Hippocampal formation (tissue), 2 donors: Measurements from ENCODE around the gene POLG.

ENCODE experiments used
- DNase-seq, 2 donors: peaks; one replicate each; lab custom pipeline; 2025; lab: John Stamatoyannopoulos, UW

The POLG gene

DNA sequence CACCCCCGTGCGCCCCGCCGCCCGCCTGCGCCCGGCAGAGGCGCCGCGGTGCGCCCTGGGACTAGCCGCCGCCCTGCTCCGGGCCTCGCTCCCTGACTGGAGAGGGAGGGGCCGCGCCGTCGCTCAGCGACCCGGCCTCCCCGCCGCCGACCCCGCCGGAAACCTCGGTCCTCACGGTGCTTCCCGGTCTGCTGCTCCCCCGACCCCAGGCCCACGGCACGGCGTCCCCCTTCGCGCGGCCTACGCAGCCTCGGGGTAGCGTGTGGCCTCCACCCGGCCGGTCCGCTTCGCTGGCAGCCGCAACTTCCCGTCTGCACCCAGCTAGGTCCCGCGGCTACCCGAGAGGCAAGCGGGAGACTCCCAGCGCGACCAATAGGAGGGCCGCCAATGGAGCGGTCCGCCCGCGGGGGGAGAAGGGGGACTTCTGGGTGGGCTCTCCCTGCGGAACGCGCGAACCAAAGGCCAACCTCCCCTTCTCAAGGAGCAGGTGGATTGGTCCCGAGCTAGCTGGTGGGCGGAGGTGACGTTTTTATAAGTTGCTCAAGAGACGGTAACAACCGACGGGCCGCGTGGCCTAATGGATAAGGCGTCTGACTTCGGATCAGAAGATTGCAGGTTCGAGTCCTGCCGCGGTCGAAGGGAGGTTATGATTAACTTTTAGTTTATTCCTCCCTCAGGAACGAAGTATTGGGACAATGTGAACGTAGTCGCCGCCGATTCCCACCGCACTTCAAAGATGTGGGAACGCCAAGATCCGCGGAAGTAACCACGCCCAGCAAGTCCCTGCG is at the start of gene POLG:
Gene POLG (minus strand): TSS at position 315 of the 788 bp plus-strand sequence. CDS start 1,070 bp downstream, outside the sequence.
- peak; percentile 98 to 99 for DNase-seq

DNA sequence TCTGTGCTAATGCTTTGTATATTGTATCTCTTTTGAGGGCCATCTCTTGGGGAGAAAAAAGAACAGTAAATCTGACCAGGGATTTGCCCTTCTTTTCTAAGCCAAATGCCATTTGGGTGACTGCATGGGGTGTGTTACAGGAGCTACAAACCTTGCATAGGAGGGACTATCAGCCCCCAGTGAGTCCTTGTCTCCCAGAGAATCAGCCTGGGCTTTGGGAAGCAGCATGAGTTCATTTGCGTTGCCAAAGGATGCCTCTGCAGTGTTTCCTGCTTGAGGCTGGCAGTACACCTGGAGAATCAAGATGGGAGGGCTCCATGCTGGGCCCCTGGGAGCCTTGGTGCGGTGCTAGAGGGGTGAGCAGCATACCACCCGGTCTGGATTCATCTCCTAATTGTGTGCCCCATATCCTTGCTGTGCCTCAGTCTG is 49.6 kb upstream of the POLG start:
- no peak for DNase-seq

DNA sequence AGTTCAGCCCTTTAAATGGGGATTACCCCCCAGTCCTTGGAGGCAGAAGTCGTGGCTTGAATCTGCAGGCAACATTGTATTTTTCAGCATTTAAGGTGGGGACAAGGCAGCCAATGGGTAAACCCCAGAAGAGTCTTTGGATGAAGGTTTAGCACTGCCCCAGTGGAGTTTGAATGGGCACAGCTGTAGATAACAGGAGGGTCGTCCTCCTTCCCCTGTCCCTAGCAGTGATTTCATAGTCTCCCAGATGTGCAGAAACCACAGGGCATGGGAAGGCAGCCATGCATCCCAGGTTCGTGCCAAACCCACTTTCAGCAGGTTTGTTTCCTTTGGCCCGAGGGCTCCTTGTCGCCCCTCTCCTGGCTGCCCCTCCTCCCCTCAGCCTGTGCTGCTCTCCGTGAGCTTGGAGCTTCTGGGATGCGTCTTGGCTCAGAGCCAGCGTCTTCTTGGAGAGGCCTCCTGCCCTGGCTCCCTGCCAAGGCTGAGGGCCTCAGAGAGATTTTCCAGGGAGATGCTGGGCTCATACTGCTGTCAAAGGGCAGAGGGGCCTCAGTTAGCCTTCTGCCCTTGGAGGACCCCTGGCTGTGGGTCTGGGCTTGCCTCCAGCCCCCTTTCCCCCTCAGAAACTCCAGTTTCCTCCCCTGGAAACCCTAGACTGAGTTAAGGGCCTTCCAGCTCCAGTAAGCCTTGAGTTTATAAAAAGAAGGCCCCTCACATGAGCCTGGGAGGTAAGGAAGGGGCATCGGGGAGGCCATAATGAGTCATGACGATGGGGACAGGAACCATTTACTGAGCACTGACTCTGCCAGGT is 48.9 kb upstream of the POLG start:
- DNase-seq: peak in 1 of 2 donors; percentile 53

DNA sequence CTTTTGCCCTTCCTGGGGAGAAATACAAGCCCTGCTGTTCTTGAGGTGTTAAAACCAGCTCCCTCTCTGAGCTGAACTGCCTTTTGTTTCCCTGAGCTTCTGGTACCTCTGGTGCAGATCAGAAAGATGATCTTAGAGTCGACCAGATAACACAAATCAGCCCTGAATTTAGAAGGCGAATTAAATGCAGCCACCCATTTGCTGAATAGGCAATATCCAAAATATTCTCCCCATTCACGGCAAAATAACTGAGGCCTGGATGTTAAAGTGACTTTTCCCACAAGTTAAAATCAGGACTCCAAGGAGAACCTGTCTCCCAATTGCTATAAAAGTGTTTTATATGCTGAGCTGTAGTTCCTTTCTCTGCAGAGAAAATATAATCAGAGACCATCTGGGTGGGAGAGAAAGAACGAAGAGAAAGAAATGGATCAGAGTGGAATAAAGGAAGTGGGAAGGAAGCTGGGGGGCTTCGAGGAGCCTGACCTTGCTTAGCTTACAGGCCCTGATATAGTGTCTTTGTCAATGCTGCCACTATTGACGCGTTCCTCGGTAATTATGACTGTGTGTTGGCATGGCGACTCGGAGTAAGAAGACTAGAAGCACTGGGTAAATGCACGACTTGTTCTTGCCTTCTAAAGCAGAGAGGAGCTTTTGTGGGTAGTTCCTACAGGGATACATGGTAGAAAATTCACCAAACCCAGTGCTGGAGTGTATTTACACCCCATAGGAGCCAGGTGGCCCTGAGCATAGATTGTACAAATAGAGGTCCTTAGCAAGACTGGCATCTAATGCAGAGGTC is 47.5 kb upstream of the POLG start:
- no peak for DNase-seq

DNA sequence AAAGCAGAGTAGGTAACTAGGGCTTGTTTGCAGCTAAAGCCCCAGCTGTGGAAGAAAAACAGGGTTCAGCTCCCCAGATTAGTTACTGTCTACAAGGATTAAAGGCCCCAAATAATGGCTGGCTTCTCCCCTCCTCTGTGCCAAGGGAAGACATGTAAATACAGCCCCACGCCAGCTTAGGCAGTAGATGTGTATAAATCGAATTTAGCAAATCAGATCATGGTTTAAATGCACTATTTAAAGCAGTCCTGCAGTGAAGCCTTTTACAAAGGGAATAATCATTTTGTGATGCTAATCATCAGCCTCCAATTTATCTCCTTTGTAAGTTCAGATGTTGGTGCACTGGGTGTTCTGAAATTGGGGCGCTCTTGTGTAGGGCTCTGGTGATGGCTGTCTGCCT is 46.7 kb upstream of the POLG start:
- DNase-seq: no peak

DNA sequence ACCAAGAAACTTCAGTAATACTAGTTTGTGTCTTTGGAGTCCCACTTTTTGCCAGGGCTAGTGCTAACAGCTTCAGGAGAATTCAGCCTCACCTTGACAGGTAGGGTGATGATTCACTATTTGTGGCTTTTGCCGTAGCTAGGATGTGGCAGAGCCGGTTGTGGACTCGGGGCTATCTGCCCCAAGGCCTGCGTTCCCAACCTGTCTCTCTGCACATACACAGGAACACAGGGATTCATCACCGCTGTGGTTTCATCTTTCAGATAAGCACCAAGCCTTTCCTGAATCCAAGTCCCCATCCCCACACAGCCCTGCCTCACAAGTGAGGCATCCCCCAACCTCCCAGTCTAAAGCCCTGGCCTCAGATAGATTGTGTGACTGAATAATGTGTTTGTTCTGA is 45.2 kb upstream of the POLG start:
- no peak for DNase-seq

DNA sequence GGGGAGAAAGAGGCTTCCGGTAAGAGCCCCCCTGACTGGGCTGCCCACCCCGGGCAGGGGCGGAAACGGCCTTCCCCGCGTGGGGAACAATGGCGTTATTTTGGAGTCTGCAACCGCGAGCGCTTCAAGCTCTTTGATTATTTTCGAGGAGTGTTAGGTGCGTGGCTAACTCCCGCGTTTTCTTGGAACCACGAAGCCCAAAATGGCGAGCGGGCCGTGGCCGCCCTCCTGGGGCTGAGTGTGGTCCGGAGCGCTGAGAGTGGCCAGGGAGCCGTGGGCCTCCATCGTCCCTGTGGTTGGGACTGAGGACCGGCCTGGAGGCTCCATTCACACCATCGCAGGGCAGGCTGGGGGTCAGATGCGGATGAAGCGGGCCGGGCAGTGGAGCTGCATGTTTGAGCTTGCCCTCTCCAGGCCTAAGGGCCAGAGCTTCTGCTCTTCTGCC is 44.6 kb upstream of the POLG start:
- DNase-seq: no peak

DNA sequence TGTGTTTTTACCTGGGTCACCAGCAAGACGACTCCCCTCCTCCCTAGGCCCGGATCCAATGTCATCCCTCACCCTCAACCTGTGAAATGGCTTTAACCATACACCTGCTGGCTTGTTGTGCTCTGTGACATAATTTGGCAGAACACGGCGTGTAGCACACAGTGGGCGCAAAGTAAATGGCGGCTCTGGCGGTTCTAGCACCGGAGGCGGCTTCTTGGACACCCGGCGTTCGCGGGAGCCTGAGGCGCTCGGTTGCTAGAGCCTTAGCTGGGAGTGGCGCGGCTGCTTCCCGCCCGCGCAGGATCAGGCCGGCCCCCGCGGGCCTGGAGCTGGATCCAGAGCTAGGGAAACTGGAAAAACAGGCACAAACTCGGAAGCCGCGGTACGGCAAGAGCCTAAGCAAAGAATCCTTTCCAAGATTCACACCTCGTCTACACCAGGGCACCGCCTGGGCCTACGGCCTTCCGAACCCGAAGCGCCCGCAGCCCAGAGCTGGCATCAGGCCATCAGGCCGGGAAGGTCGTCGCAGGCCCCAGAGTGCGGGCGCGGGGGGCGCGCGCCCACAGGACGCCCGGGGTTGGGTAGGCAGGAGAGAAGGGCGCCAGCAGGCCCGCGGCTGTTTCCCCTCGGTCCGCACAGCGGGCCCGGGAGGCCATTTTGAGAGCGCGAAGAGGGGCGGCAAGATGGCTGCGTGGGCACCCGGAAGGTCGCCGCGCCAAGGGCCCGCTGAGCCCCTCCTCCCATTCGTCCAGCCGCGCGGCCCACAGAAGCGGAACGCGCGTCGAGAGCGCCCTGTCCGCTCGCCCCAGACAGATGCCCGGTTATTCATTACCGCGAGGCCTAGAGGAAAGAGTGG is 43.9 kb upstream of the POLG start:
- no peak for DNase-seq

DNA sequence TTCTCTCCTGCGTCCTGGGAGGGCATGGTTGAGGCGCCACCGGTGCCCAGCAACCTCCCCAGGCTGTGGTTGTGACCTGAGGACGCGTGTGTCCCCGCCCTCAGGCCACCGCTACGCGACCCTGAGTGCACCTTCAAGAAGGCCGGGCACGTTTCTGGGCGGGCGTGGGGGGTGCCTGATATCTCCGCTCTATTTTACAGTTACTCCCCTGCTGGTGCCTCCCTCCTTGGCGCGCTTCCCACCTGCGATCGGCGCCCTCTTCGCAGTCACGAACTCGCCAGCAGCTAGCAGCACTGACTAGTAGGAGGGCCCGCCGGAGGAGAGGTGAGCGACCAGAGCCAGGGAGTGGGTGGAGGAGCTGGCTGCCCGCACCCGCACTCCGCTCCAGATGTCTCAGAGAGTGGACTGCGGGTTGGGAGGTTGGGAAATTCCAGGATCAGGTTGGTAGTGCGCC is 43.2 kb upstream of the POLG start:
- peak in 1 of 2 donors; percentile 30 for DNase-seq

DNA sequence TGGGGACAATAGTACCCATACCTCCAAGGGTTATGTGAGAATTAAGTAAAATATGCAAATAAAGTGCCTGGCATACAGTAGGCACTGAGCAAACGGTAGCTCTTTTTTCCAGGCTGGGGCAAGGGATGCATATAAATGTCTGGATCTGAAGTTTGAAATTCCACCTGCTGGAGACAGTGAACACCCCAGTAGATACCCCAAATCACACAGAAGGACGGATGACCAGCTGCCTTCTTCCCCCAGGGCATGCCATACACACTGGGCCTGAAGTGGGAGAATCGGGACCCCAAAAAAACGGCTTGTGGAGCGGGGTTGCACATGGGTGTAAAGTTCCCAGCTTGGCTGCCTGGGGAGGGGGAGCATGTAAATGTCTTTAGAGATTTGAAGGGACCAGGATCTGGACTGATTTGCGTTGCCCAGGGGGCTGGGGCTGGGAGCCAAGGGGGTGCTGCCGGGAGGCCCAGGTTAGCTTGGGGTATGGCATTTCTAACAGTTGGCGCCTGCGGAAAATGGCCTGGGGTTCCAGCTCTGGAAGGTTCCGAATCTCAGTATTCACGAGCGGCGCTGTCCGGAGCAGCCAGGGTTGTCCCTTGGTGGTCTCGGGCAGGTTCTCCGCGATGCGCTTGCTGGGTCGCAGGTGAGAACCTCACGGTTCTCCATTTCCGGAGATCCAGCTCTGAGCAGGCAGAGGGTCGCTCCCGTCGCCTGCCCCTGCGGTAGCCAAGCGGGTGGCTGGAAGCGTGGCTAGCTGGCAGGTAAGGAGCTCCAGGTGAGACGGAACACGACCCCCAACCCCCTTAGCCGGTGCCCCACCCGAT is 42.6 kb upstream of the POLG start:
- no peak for DNase-seq

DNA sequence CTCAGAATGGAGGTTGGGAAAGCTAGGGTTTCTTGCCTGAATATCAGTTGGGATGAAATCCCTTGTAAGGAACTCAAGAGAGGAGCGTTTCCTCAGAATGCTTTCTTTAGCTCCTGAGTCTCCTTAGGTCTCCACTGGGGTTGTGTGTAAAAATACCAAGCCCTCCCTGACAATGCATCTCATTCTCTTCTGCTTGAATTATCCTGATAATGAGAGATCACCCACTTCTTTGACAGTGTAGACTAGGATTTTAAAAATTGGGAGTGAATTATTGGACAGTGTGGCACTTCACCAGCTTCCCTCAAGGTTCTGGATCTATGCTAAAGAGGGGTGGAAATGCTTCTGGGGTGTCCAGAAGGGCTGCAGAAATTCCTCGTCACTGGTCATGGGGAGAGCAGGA is 41.8 kb upstream of the POLG start:
- DNase-seq: no peak

DNA sequence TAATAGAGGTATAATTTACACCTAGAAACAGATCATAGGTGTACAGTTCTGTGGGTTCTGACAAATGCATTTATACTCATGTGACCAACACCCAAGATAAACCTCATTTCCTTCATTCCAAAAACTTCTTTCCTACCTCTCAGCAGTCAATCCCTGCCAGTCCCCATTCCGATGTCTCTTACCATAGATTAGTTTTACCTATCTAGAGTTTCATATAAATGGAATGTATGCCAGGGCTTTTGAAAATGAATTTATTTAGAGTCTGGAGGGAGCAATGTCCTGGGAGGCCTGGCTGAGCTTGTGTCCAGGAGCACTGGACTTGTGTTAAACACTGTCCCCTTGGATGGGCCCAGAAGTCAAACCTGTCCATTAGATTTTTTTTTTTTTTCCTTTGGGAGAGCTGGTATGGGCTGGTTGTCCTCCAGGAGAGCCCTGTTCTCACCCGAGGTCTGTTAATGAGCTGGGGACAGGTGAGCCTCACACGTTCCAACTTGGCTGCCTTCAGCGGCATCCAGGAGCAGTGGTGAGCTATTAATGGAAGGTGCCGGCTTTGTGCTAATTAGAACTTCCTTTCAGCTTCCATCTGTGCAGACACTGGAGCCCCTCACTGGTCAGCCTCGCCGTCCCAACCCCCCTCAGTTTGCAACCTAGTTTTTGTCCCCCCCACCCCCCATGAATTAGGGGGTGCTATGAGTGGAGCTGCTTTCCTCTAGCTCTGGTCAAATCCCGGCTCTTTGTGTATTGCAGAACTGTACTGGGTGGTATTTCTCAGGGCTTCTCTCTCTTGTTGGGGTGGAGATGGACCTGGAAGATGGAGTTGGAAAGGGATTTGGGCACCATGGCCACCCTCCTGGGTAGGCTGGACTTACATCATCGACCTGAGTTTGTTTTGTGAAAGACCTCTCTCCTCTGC is 40.7 kb upstream of the POLG start:
- no peak for DNase-seq

DNA sequence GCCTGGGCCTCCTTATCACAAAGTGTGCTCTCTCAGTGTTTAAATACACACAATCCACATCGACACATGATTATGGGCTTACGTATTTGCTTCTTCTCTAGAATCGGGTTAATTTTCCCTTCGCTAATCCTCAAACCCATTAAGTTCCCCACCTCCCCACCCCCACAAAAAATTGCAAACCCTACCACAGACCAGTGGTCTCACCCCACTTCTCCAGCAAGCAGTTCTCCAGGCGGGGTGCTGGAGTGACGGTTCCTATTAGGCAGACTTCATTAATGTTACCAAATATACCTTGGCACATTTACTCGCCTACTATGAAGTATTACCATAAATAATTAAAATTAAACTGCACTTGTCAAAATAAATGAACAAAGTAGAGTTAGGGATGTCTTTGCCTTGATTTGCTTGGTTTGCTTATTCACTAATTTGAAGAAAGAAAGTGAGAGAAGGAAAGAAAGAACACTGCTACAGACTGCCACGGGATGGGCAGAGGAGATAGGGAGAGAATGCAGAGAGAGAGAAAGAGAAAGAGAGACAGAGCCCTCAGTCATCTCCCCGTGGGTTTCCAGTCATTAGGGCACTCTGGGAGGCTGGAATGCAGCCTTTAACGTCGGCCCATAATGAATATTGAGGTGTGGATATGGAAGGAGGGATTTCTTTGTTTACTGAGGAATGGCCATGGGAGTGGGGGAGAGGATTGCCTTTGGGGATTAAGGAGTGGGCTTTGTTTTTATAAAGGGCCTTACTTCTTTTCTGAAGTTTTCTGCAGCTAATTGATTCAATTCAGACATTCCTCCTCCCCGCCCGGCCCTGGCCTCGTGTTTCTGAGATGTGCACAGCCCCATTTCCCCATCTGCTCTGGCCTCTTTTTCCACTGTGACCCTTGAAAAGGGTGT is 39.7 kb upstream of the POLG start:
- DNase-seq: no peak

DNA sequence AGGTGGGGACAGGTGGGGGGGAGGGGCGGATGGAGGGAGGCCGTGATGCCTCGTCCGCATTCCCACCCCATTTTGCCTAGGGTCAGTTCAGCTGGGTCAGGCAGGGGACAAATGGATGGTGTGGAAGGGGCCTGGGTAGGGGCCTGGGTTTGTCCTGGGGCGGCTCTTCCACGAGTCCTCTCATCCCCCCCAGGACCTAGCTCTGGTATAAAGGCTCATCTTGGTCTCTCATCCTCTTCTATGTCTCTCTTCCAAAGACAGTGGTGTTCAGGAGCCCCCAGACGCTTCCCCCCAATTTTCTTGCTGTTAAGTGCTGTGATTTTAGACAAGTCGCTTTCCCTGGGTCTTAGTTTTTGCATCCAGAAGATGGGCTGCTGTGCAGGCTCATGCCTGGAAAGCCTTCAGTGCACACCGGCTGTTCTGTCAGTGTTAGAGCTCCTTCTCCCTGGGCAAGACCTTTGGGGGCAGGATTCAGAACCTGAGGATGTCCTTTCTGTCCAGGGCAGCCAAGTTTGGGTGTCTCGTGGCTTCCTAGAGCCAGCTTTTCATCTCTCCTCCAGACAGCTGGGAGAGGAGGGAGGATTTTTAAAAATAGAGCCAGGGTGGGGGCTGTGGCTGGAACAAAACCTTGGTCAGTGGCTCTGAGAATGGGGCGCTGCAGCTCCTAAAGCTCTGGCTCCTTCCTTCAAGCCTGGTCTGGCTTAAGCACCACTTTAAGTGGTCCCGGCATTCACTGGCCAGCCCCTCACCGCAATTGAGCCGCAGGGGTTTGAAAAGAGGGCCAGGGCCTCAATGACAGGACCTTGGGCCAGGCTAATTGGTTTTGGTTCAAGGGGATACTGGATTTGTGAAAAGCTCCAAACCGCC is 37.7 kb upstream of the POLG start:
- DNase-seq: no peak

DNA sequence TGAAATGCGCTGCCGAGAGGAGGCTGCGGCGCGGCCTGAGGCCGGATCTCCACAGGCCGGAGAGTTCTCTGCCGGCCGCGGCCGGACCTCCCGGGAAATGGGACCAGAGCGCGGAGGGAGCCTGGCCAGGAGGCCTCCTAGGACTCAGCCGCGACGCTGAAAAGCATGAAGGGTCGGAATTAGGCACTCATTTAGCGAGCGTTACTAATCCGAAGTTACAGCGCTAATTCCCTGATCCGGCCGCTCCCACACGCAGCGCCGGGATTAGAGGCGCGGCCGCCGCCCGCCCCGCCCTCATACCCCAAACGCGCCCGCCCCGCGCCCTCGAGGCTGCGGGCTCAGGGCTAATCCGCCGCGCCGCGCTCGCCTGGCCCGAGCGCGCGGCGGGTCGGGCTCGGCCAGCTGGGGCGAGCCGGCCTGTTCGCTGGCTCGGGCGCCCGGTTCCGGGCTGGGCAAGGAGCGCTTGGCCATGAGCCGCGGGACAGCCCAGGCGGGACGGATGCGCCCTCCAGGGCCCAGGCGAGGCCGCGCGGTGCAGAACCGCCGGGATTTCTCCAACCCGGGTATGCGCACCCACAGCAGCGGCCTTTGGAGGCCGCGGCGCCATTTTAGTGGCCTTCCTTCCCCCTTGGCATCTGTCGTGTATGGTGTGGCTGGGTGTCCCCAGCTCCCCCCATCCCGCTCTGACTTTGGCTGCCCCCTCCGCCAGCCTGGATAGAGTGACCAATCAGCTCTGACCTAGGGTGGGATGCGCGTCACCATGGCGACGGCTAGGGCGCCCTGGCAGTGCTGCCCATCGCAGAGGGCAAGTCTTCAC is 36.8 kb upstream of the POLG start:
- DNase-seq: no peak

DNA sequence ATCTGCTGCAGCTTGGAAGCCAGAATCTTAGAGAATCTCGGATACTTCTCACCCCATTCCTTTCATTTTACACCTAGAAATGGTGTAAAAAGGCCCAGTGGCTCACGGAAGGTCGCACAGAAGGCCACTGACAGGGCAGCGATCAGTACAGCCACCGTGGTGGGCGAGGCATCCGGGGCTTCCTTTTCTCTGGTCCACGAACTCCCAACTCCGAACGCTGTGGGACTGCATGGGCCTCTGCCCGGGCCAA is 36.3 kb upstream of the POLG start:
- no peak for DNase-seq
